Brain microvascular endothelial cell (primary cell): ENCODE measurements around the gene KIF3B.

Experiments
- DNase-seq: peaks from one replicate; pipeline ENCODE4 v3.0.0-alpha.2; 2020
- H3K27ac ChIP-seq: fragments of 250-450 bp; sonication (Bioruptor Pico); 2 replicates; pipeline ENCODE4 v1.5.1; 2020; ENCODE audit warnings: mild to moderate bottlenecking, moderate library complexity
- H3K27me3 ChIP-seq: fragments of 250-450 bp; sonication (Bioruptor Pico); replicated peaks from 2 replicates; pipeline ENCODE4 v1.5.1; 2020; ENCODE audit warnings: mild to moderate bottlenecking
- H3K36me3 ChIP-seq: fragments of 250-450 bp; sonication (Bioruptor Pico); replicated peaks from 2 replicates; pipeline ENCODE4 v1.5.1; 2020; ENCODE audit warnings: mild to moderate bottlenecking
- H3K4me3 ChIP-seq: 2 replicates; pipeline ENCODE4 v1.5.1; 2011; ENCODE audit warnings: low read depth, mild to moderate bottlenecking, control low read depth, low read length, moderate library complexity
- CTCF ChIP-seq: IDR thresholded peaks from 2 replicates; pipeline ENCODE4 v1.5.1; 2011; ENCODE audit warnings: low read depth, mild to moderate bottlenecking, moderate library complexity, low read length, control low read depth, inconsistent platforms; ENCODE audit errors: missing control alignments
- in situ Hi-C: cut with HindIII; loops from 2 replicates; pipeline ENCODE4 v1.10.0; 2017; ENCODE audit warnings: low sequenced_read_pairs, low pct_ligation_motif_present

Gene KIF3B

GRCh38 chr20:32301719-32302506, 24.5 kb downstream of the KIF3B start:
- Histone ChIP-seq H3K27me3 (no peaks in the 10 kb centered on the region), H3K27ac (no peak overlapping the region), H3K36me3 (no peaks in the 10 kb centered on the region), H3K4me3 (no peak overlapping the region)
- TF ChIP-seq CTCF, result no peak
- in situ Hi-C loops, result no loop called here
- DNase-seq, result no peak

GRCh38 chr20:32302507-32302872, 25.0 kb downstream of the KIF3B start:
- no peak overlapping the region for H3K4me3 ChIP-seq
- no peak overlapping the region for H3K27ac ChIP-seq
- no peak for TF ChIP-seq CTCF
- in situ Hi-C loops, result no loop called here
- no peaks in the 10 kb centered on the region for H3K36me3 ChIP-seq
- no peak for DNase-seq
- H3K27me3 ChIP-seq, result no peaks in the 10 kb centered on the region

- H3K27ac ChIP-seq, result no peak overlapping the region
- DNase-seq, result no peak
- H3K27me3 ChIP-seq, result no peaks in the 10 kb centered on the region
- in situ Hi-C loops, result no loop called here
- H3K4me3 ChIP-seq, result no peak overlapping the region
- TF ChIP-seq CTCF, result no peak
- H3K36me3 ChIP-seq, result no peaks in the 10 kb centered on the region
Observed at GRCh38 chr20:32304131-32304746, 26.8 kb downstream of the KIF3B start.

GRCh38 chr20:32312718-32313424, 35.4 kb downstream of the KIF3B start:
- no peak for DNase-seq
- H3K27me3 ChIP-seq, result no peaks in the 10 kb centered on the region
- H3K27ac ChIP-seq, result no peak overlapping the region
- H3K4me3 ChIP-seq, result no peak overlapping the region
- in situ Hi-C loops, result no loop called here
- peaks cover 11% of the 10 kb centered on the region for H3K36me3 ChIP-seq
- no peak for TF ChIP-seq CTCF

GRCh38 chr20:32314768-32315167, 37.3 kb downstream of the KIF3B start:
- Histone ChIP-seq H3K36me3 (peaks cover 13% of the 10 kb centered on the region), H3K27me3 (no peaks in the 10 kb centered on the region), H3K4me3 (no peak overlapping the region), H3K27ac (no peak overlapping the region)
- no peak for TF ChIP-seq CTCF
- DNase-seq, result no peak
- in situ Hi-C loops, result no loop called here
